GM13977 (cell line): ENCODE measurements around the gene LIPC.
A peak's percentile ranks its signal among the peaks of the same experiment; 100 is the strongest.

Experiments used
- DNase-seq: peaks from one replicate; pipeline ENCODE4 v3.0.0; 2012; ENCODE audit warnings: low spot score
- in situ Hi-C: fragments of 300-500 bp; cut with MboI; formaldehyde crosslinking; loops from one replicate; pipeline ENCODE4 v1.12.0; 2022; ENCODE audit warnings: low sequenced_read_pairs, low pct_unique_long_range_greater_than_20kb, mixed read lengths, inconsistent platforms; ENCODE audit not compliant: unreplicated experiment
- TF ChIP-seq, protein P1 (sequence below): IDR thresholded peaks from 2 replicates; pipeline ENCODE4 v1.5.1; 2012; ENCODE audit warnings: mild to moderate bottlenecking, control low read depth; ENCODE audit not compliant: insufficient read depth; ENCODE audit errors: extremely low read depth, missing control alignments

Gene LIPC

DNA sequence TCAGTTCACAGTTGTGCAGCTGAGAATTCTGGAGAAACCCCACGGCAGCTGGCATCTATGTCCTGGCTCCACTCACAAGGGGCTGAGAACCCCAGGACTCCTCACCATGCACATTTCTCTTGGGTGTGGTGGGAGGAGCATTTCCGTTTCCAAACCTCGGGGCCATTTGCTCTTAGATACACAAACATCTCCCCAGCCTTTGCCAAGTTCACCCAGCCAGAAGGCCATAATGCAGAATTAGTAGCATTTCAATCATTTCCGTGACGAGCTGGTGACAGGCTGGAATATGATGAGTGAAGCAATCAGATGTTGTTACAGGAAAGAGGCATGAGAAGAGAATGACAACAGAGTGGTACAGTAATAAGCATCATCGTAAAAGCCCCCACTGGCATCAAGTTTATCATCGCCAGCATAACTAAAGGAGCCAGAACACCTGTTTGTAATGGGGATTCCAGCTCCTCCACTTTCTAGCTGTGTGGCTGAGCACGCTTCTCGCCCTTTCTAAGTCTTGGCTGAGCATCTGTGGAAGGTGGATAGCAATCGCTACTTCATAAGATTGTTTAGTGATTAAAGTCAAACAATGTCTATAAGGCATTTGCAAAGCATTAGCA lies 82.0 kb downstream of the LIPC start:
- no peak for DNase-seq
- TF ChIP-seq, protein P1, sequence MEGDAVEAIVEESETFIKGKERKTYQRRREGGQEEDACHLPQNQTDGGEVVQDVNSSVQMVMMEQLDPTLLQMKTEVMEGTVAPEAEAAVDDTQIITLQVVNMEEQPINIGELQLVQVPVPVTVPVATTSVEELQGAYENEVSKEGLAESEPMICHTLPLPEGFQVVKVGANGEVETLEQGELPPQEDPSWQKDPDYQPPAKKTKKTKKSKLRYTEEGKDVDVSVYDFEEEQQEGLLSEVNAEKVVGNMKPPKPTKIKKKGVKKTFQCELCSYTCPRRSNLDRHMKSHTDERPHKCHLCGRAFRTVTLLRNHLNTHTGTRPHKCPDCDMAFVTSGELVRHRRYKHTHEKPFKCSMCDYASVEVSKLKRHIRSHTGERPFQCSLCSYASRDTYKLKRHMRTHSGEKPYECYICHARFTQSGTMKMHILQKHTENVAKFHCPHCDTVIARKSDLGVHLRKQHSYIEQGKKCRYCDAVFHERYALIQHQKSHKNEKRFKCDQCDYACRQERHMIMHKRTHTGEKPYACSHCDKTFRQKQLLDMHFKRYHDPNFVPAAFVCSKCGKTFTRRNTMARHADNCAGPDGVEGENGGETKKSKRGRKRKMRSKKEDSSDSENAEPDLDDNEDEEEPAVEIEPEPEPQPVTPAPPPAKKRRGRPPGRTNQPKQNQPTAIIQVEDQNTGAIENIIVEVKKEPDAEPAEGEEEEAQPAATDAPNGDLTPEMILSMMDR, result no peak

DNA sequence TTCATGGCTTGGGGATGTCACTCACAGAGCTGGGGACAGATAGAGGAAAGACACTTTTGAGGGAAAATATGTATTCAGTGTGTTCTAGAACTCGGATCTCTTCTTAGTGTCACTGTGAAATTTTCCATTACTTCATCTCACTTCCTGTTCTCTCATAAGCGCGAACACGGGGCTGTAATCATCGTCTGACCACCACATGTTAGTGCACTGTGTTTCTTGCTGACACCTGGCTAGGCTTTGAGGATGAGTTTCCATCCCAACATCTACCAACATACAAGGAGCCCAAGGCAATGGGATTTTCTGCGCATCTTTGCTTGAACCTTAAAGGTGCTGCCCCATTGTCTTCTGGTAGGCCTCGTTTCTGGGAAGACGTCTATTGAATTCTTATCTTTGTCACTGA lies 84.0 kb downstream of the LIPC start:
- in situ Hi-C loops, result no loop called here
- TF ChIP-seq, protein P1, result no peak
- peak; percentile 42 for DNase-seq

More for the DNA sequence above, 82.0 kb downstream of the LIPC start:
- in situ Hi-C loops, result no loop called here

DNA sequence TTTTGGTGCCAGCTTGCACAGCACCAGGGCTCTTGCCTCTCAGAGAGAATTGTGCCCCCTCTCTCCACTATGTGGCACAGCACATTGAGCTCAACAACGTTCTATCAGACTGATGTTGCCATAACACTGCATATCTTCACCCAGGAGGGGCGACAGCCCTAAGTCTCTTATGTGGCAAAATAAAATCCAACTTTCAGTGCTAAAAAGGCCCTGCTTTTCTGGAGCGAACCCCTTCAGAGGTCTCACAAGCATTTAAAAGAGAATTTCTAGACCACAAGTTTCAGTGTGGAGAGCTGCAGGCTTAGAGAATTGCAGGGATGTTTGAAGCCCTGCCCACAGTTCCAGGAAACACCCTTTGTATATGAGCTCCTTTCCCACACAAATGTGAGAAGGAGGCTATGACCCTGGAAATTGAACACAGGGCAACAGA lies 85.5 kb downstream of the LIPC start:
- in situ Hi-C loops, result no loop called here
- TF ChIP-seq, protein P1, result peak; percentile 21
- no peak for DNase-seq

DNA sequence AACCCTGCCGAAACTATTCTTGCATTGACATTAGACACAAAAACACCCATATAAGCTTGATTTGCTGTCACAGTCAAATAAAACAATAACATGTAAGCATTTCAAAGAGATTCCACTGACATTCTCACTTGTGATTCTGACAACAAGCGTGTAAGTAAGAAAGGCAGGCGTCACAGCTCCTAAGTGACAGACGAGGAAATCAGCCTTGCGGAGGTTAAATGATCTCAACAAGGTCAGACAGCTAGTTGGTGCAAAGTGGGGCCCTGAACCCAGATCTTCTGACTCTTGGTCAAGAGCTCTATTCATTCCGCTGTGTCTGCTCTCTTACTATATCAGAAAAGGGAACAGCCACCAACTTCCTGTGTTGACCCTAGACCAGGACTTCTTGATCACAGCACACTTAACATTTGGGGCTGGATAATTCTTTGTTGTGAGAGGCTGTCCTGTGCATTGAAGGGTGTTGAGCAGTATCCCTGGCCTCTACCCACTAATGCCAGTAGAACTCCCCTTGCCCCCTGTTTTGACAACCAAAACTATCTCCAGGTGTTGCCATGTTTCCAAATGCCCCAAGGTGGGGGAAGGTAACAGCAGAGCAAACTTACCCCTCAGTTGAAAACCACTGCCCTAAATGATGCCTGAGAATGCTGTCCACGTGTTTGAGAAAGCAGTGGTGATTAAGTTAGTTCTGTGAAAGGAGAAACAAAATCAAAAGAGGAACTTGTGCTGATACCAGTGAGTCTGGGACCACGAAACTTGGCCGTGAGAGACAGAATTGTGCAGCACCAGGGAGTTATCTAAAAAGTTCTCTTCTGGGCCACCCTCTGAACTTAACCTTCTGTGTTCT lies 86.1 kb downstream of the LIPC start:
- DNase-seq, result peak; percentile 52
- TF ChIP-seq, protein P1, result no peak
- in situ Hi-C loops, result no loop called here

DNA sequence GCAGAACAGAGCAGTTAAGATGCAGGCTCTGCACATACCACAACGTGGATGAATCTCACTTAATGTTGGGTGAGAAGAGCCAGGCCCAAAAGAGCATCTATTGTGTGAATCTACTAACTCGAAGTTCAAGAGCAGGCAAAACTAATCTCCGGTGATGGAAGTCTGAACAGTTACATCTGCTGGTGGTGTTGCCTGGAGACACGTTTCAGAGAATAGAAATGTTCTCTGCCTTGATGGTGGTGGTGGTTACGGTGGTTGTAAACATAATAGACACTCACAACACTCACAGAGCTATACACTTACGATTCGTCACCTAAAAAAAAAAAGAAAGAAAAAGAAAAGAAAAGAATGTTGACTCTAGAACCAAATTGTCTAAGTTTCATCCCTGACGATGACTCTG lies 86.8 kb downstream of the LIPC start:
- TF ChIP-seq, protein P1, result no peak
- DNase-seq, result no peak
- in situ Hi-C loops, result no loop called here

DNA sequence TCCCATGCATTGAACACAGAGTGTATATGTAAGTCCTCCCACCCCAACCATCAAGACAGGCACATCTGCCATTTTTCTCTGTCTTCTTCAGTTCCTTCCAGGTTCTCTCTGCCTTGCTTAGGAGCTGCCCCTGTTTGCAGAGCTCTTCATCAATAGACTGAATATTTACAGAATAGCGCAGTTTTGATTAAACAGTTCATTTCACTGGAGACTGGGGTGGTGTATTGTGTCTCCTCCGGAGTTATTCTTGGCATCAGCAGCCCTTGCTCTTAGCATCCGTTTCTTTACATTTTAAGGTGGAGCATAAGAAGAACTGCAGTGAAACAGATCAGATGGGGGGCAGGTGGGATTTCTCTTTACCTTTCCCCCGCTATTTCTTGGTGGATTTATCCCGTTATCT lies 87.7 kb downstream of the LIPC start:
- TF ChIP-seq, protein P1, result no peak
- no peak for DNase-seq
- in situ Hi-C loops, result no loop called here
